GM12873 (cell line): Measurements from ENCODE around the gene RAB40C.

Source experiments
- CTCF ChIP-seq: IDR thresholded peaks from 2 replicates; pipeline ENCODE4 v1.5.1; 2012; ENCODE audit warnings: low read depth, mild to moderate bottlenecking, moderate library complexity, low read length, control low read depth; ENCODE audit not compliant: insufficient read depth; ENCODE audit errors: missing control alignments

The RAB40C gene

GRCh38 chr16:589658-590187 is at the start of gene RAB40C:
Gene RAB40C, plus strand, starts transcription at chr16:590066. Its CDS starts 226 bp downstream, at chr16:590292.
- peak; percentile 3 for TF ChIP-seq CTCF

- TF ChIP-seq CTCF: no peak
These were observed 49.1 kb upstream of the RAB40C start for GRCh38 chr16:540645-541340.

GRCh38 chr16:543301-544164 is 46.3 kb upstream of the RAB40C start:
- no peak for TF ChIP-seq CTCF

GRCh38 chr16:544517-544916 is 45.3 kb upstream of the RAB40C start:
- no peak for TF ChIP-seq CTCF

- TF ChIP-seq CTCF: no peak
These were observed 42.7 kb upstream of the RAB40C start for GRCh38 chr16:546909-547770.

- TF ChIP-seq CTCF: no peak
These were observed 41.3 kb upstream of the RAB40C start for GRCh38 chr16:548586-548985.
